Measurements from ENCODE around the gene CDC5L. TPM values are rescaled to one million over a fixed set of nuclear protein-coding genes. Genes with fewer than 3 reads are reported as not detected.
A peak's percentile ranks its signal among the peaks of the same experiment; 100 is the strongest.

The CDC5L gene
- total RNA-seq, 1 donor from 2014 or later: 20.1 TPM

DNA sequence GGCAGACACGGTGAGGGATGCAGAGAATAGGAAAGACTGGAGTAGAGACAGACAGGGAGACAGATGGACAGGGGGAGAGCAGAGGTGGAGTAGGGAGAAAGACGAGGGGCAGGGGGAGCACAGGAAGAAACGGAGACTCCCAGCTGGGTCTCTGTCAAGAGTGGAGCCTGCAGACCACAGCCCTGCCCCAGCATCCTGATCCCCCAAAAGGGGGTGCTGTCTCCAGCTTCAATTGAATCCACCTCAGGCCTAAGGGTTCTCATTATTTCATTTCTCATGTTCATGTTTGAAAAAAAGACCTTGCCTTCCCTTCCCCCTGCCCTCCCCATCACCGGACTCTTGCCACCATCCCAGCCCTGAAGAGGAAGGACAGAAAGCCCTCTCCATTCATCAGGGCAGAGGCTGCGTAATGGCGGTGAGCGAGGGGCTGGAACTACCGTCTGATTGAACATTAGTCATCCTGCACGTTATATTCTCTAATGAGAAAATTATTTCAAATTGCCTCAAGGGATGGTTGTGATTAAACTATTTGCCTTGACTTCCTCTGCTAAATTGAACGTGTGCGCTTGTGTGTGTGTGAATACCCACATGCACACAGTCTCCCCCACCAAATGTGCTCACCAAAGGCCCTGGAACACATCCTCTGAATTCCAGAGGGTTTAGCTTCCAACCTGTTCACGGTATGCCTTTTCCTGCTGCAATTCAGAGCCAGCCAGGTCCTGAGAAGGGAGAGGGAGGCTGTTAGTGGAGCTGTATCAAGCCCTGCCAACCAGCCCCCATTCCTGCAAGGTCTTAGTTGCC lies 98.3 kb downstream of the CDC5L start:
- intact Hi-C loops (cut with micrococcal nuclease): no loop called here

DNA sequence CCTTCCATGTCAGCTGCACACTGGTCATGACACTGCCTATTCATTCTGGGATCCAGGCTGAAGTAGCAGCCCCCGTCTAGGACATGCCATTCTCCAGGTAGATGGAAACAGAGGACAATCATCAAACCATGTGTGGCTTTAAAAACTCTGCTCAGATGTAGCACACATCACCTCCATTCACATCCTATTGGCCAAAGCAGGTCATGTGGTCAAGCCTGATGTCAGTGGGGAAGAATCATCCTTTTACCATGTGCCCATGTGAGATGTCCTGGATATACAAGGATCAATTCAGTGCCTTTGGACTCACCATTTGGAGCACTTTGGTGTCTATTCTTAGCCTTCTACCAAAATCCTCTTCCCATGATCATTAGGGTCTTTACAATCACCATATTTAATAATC lies 99.5 kb downstream of the CDC5L start:
- DNase-seq (no peak), ATAC-seq (no peak)
- intact Hi-C loops (cut with micrococcal nuclease): no loop called here

More for the DNA sequence above, 98.3 kb downstream of the CDC5L start:
- DNase-seq (no peak), ATAC-seq (no peak)

DNA sequence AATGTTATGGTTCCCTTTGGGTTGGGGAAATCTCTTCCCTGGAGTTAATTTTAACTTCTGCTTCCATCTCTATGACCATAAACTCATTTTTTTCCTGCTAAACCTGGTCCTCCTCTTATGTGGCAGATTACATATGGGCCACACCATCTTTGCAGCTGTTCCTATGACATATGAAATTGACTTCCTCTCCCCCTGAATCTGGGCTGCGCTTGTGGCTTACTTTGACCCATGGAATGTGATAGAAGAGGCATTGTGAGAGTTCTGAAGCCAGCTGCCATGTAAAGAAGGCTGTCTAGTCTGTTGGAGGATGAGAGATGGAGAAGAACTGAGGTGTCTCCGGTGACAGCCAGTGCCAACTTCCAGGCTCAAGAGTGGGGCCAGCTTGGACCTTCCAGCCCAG lies 100.1 kb downstream of the CDC5L start:
- ATAC-seq: no peak
- intact Hi-C loops (cut with micrococcal nuclease): no loop called here
- DNase-seq: no peak

DNA sequence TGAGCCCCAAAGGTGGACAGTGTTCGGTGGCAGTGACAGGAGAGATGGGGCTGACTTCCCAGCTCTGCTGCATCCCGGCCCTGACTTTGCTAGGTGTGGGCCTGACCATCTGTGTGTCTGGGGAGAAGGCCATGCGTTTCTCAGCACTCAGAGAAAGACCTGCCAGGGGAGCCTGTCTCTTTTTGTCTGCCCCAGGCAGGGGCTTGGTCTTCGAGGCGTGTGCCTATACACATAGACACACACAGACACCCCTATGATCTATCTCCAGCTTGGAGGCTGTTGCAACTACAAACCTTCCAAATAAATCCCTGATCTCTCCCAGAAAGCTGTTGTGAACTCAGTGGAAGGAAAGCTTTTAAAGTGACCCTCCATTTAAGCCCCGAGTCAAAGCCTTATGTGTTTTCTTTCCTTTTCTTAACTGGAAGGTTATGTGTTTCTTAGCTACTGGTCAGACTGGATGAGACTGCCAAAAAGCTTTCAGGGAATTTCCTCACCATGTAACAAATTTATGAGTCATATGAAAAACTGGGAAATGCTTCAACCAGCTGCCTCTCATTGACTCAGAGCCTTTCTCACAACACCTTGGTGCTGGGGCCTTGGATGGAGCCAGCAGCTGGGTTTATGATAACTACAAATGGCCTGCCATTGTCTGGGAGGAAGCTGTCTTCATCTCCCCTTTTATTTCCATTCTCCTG lies 102.6 kb downstream of the CDC5L start:
- DNase-seq (no peak), ATAC-seq (peak; percentile 89)
- intact Hi-C loops (cut with micrococcal nuclease): no loop called here

DNA sequence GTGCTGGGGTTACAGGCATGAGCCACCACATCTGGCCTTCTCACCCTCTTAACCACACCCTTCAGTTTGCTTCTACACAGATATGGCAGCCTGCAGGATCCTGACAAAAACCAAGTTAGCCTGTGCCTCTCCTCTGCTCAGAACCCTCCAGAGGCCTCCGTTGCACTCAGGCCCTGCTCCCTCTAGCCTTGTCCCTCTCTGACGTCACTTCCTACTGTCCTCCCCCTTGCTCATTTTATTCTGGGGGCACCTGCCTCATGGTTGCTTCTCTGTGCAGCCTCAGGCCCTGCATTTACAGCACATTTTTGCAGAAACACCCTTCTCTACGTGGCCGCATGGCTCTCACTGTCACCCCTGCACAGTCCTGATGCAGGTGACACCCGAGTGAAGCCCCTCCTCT lies 105.6 kb downstream of the CDC5L start:
- intact Hi-C loops (cut with micrococcal nuclease): no loop called here
- DNase-seq (no peak), ATAC-seq (no peak)

DNA sequence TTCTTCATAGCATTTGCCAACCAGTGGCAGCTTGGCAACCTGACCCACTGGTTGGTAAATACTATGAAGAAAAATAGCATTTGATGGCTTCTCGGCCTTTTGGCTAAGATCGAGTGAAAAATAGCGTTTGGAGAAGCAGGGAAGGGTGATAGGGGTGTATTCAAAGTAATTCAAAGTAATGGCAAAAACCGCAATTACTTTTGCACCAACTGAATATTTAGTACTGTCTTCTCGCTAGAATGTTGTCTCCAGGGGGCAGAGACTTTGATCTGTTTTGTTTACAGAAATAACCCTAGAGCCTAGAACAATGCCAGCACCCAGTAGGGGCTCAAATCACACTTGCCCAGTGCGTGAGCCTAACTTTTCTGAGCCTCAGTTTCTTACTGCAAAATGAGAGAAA lies 106.1 kb downstream of the CDC5L start:
- intact Hi-C loops (cut with micrococcal nuclease): no loop called here
- ATAC-seq: no peak
- no peak for DNase-seq

DNA sequence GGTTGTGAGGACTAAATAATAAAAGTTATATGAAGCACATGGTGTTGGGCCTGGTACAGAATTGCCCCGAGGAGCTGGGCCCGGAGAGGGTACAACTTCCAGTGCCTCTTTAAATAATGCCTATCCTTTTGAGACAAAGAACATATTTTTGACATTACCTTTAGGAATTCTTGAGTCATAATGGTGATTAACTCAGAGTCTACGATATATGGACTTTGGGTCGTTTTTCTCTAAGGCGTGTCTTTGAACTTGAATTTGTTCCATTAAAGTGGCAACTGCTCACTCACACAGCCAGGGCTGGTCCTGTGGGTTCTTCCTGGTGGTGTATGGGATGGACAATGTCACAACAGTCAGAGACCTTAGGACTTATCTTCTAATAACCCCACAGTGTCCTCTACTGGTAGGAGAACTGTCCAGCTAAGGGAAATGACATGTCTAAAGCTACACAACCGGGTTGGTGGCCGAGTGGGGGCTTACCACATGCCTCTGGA lies 106.5 kb downstream of the CDC5L start:
- intact Hi-C loops (cut with micrococcal nuclease): no loop called here
- DNase-seq: no peak
- ATAC-seq: no peak

DNA sequence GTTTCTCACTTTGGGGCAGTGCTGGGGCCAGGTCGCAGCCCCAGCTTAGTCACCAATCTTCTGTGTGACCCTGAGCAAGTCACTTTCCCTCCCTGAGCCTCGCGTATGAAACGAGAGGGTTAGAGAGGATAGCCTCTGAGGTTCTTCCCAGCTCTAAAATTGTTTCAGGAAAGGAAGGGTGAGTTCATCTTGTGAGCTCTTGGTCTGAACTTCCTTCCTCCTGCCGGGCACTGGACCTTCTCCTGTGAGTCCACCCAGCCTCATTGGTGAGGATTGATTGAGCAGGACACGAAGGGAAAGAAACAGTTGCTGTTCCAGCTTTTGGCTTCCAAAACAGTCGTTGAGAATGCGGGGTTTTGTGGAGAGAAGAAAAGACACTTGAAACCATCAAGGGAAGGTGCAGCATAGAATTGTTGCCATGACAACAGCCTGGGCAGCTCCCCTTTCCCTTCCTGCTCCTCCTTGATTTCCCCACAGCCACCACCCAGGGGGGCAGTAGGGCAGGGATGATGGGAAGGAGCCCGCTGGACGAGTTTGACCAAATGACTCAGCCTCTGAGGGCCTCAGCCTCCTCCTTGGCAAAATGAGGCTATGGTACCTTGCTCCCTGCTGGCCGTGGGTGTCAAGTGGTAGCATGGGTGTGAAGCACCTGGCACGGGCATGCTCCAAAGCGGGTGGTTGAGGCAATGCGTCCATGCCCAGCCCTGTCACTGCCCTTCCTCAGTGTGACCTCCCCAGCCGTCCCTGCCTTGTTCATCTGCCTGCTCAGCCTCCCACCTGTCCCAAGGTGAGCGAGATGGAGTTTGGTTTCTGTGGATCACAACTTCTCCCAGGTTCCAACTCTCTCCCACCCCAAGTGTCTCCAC lies 107.8 kb downstream of the CDC5L start:
- intact Hi-C loops (cut with micrococcal nuclease): no loop called here
- ATAC-seq: no peak
- DNase-seq: no peak

DNA sequence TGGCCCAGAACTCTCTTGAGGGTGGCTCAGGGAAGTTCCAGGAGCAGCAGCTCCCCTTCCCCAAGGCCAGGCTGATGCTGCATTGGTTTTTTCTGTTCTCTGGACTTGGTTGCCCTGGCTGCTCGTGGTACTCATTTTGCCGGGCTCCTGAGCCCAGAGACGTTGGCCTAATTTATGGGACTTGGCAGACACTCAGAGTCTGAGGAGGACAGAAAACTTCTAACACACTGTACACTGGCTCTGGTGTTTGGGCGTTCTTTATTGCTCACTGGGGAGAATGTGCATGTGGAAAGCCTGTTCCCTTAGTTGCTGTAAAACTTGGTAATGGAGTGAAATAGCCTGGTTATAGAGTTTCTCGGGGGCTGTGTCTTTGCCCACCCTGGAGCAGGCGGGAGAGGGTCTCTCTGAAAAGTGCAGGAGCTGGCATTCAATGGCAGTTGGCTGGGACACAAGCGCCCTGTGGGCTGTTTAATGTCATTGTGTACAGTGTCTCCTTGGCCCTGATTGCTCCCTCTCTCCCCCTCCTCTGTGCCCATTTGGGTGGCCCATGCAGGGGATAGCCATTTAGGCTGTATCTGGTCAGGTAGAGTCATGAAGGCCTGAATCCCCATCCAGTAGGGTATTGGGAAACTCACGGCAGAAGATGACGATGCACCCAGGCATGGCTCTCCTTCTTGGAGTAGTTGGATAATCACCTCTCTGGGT lies 109.3 kb downstream of the CDC5L start:
- no peak for DNase-seq
- intact Hi-C loops (cut with micrococcal nuclease): no loop called here
- no peak for ATAC-seq

DNA sequence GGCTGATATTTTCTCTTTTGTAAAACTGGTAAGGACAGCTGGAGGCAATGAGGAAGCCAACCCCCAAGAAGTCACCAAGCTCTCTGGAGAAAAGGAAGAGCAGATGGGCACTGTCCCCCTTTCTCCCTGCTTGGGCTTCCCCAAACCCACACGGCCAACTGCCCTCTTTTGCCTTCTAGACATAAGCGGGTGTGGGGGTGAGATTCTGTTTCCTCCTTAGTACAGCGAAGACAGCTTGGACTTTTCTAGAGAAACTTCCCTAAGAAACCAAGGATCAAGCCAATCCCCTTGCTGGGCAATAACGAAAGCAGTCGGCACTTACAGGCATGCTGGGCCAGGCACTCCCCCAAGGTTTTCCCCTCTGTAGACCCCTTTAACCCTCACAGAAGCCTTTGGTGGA lies 110.3 kb downstream of the CDC5L start:
- ATAC-seq (peak; percentile 57), DNase-seq (no peak)
- intact Hi-C loops (cut with micrococcal nuclease): no loop called here

DNA sequence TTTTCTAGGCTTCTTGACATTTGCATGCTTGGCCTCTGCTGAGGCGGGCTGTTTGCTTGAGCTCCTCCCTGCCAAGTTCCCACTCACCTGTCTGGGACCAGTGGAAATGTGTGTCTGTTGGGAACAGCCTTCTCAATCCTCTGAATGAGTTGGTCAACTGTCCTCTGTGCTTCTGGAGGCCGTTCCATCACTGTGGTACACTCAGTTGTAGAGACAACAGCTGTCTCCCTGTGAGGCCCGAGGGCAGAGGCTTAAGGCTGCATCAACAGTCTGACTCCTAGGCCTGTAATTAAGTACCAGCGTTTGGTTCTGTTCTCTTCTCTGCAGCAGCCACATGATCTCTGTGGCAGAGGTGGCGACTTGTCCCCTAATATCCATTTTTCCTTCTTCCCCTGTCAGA lies 110.9 kb downstream of the CDC5L start:
- intact Hi-C loops (cut with micrococcal nuclease): no loop called here
- DNase-seq (no peak), ATAC-seq (no peak)

DNA sequence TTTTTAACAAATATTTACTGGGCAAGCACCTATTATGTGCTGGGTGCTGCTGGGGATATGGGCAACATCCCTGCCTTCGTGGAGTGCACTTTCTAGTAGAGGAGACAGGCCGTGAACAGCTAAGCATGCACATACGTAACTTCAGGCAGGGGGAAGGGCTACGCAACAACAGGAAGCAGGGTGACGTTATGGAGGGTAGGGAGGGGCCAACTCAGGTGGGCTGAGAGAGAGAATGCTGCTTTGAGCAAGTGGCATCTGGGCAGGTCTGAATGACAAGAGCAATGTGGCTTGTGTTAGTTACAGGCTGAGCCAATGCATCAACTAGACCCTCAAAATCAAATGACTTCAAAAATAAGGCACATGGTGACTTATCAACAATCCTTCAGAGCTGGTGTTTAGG lies 112.1 kb downstream of the CDC5L start:
- intact Hi-C loops (cut with micrococcal nuclease): no loop called here
- ATAC-seq: no peak
- DNase-seq: no peak

Small RNA genes lying within 50 kb of the gene (microRNA-seq; reads per million reads assigned to microRNA genes)
- gene MIR4642 (ENCODE audit: borderline number of aligned reads): not detected

Other genes starting within 250 kb of the CDC5L start
- 0.40 TPM for gene CAPN11, start 228.9 kb upstream of the CDC5L start, total RNA-seq
- gene MYMX, start 170.8 kb upstream of the CDC5L start, total RNA-seq: 0.67 TPM
- gene SLC29A1, start 164.1 kb upstream of the CDC5L start, total RNA-seq: 217 TPM
- gene HSP90AB1, start 140.6 kb upstream of the CDC5L start, total RNA-seq: 873 TPM
- 20.0 TPM for gene SLC35B2, start 130.2 kb upstream of the CDC5L start, total RNA-seq
- 3.1 TPM for gene NFKBIE, start 122.2 kb upstream of the CDC5L start, total RNA-seq
- gene TMEM151B, start 117.3 kb upstream of the CDC5L start, total RNA-seq: not detected
- 11.5 TPM for gene AARS2, start 74.4 kb upstream of the CDC5L start, total RNA-seq
- not detected for gene SPATS1, start 45.1 kb upstream of the CDC5L start, total RNA-seq

Measured in left ventricle myocardium superior (tissue), 1 donor.